Coronary artery (tissue), 2 donors: ENCODE measurements around the gene RAP1GAP.

Experiments used
- DNase-seq: peaks from one replicate; pipeline ENCODE4 v3.0.0-alpha.2; 2017; ENCODE audit warnings: low spot score
- H3K27ac ChIP-seq, 2 donors: fragments of 200-600 bp; sonication (generic); one replicate each; pipeline ENCODE4 v1.5.1; 2016 to 2019
- H3K4me3 ChIP-seq: fragments of 200-600 bp; sonication (generic); 2 replicates; pipeline ENCODE4 v1.5.1; 2016; ENCODE audit warnings: mild to moderate bottlenecking, moderate library complexity
- TF ChIP-seq, protein P1 (sequence below): fragments of 200-600 bp; sonication (generic); IDR thresholded peaks from one replicate; pipeline ENCODE4 v1.5.1; 2019; ENCODE audit warnings: antibody characterized with exemption

Gene RAP1GAP

GRCh38 chr1:21586846-21587601 is 82.1 kb downstream of the RAP1GAP start:
- Histone ChIP-seq H3K4me3 (no peak overlapping the region), H3K27ac (no peak overlapping the region)
- DNase-seq: no peak
- TF ChIP-seq, protein P1, sequence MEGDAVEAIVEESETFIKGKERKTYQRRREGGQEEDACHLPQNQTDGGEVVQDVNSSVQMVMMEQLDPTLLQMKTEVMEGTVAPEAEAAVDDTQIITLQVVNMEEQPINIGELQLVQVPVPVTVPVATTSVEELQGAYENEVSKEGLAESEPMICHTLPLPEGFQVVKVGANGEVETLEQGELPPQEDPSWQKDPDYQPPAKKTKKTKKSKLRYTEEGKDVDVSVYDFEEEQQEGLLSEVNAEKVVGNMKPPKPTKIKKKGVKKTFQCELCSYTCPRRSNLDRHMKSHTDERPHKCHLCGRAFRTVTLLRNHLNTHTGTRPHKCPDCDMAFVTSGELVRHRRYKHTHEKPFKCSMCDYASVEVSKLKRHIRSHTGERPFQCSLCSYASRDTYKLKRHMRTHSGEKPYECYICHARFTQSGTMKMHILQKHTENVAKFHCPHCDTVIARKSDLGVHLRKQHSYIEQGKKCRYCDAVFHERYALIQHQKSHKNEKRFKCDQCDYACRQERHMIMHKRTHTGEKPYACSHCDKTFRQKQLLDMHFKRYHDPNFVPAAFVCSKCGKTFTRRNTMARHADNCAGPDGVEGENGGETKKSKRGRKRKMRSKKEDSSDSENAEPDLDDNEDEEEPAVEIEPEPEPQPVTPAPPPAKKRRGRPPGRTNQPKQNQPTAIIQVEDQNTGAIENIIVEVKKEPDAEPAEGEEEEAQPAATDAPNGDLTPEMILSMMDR: no peak

GRCh38 chr1:21586222-21586621 is 82.9 kb downstream of the RAP1GAP start:
- TF ChIP-seq, protein P1: no peak
- Histone ChIP-seq H3K27ac (no peak overlapping the region), H3K4me3 (no peak overlapping the region)
- no peak for DNase-seq

GRCh38 chr1:21585037-21585436 is 84.1 kb downstream of the RAP1GAP start:
- TF ChIP-seq, protein P1: no peak
- no peak for DNase-seq
- Histone ChIP-seq H3K4me3 (no peak overlapping the region), H3K27ac (no peak overlapping the region)

- no peak for DNase-seq
- TF ChIP-seq, protein P1: no peak
- Histone ChIP-seq H3K27ac (no peak overlapping the region), H3K4me3 (no peak overlapping the region)
These were observed 85.1 kb downstream of the RAP1GAP start for GRCh38 chr1:21584096-21584495.

DNA sequence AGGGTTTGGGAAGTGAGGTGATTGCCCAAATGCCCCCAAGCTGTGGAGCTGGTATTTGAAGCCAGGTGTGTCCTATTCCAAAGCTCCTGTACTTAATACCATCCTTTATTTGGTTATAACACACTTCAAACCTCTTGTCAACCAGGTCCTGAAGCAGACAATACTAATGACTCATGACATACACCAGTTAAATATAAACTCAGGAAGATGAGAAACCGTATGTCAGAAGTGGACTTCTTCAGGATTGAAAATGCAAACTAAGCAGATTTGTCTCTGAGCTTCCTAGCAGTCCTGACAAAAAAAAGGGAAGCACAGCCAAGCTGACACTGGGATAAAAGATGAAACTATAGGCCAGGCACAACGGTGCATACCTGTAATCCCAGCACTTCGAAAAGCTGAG is 89.4 kb downstream of the RAP1GAP start:
- Histone ChIP-seq H3K4me3 (no peak overlapping the region), H3K27ac (no peak overlapping the region)
- no peak for DNase-seq
- TF ChIP-seq, protein P1: no peak

DNA sequence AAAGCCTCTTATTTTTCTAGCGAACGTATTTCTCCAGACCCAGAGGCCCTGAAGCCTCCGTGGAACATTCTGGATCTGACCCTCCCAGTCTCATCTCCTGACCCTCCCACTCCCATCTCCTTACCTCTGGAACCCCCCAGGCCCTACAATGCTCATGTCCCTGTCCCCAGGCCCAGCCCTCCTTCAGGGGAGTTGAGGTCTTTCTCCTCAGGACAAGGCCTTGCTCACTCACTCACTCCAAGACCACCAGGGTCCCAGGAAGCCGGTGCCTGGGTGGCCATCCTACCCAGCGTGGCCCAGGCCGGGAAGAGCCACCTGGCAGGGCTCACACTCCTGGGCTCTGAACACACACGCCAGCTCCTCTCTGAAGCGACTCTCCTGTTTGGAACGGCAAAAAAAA is 91.2 kb downstream of the RAP1GAP start:
- Histone ChIP-seq H3K4me3 (no peak overlapping the region), H3K27ac (no peak overlapping the region)
- TF ChIP-seq, protein P1: no peak
- no peak for DNase-seq

DNA sequence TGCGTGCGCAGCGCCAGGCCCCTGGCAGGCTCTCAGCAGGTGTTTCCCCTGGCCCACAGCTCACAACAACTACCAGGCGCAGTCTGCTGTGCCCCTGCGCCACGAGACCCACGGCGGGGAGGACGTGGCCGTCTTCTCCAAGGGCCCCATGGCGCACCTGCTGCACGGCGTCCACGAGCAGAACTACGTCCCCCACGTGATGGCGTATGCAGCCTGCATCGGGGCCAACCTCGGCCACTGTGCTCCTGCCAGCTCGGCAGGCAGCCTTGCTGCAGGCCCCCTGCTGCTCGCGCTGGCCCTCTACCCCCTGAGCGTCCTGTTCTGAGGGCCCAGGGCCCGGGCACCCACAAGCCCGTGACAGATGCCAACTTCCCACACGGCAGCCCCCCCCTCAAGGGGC is 91.8 kb downstream of the RAP1GAP start:
- Histone ChIP-seq H3K27ac (no peak overlapping the region), H3K4me3 (no peak overlapping the region)
- TF ChIP-seq, protein P1: no peak
- DNase-seq: no peak
